Chondrocyte (in vitro differentiated cells): ENCODE results near the gene PI4KA. TPM values are rescaled to one million over a fixed set of nuclear protein-coding genes. Genes with fewer than 3 reads are reported as not detected.
"Not testable (repeated sequence)": the region's sequence is repeated elsewhere in the genome, so short reads cannot be mapped to it uniquely, and the experiment has no call there.

Source experiments
- DNase-seq: peaks from one replicate; pipeline ENCODE4 v3.0.0; 2021; ENCODE audit warnings: mixed read lengths, low spot score
- H3K27ac Mint-ChIP-seq: one replicate; pipeline ENCODE4 v1.8.0; 2021; ENCODE audit warnings: mild to moderate bottlenecking, moderate library complexity, mixed read lengths; ENCODE audit not compliant: unreplicated experiment
- H3K27me3 Mint-ChIP-seq: 2 replicates; pipeline ENCODE4 v1.8.0; 2021; ENCODE audit warnings: low read depth, mixed read lengths
- H3K36me3 Mint-ChIP-seq: 2 replicates; pipeline ENCODE4 v1.8.0; 2021; ENCODE audit warnings: low read depth, mixed read lengths
- H3K4me1 Mint-ChIP-seq: 2 replicates; pipeline ENCODE4 v1.8.0; 2021; ENCODE audit warnings: low read depth, mild to moderate bottlenecking, mixed read lengths
- H3K4me3 Mint-ChIP-seq: one replicate; pipeline ENCODE4 v1.8.0; 2021; ENCODE audit warnings: mild to moderate bottlenecking, moderate library complexity, mixed read lengths; ENCODE audit not compliant: unreplicated experiment
- H3K9me3 Mint-ChIP-seq: 2 replicates; pipeline ENCODE4 v1.8.0; 2021; ENCODE audit warnings: low read depth, mixed read lengths
- CTCF ChIP-seq: fragments of 200-600 bp; sonication (generic); IDR thresholded peaks from 2 replicates; pipeline ENCODE4 v1.5.0; 2021; ENCODE audit warnings: antibody characterized with exemption, mild to moderate bottlenecking, moderate library complexity
- total RNA-seq: library from RNA; stranded (reverse); gene quantifications from 3 replicates; pipeline ENCODE4 v1.2.1, GENCODE V29; 2021

PI4KA gene
- total RNA-seq, 1 donor from 2014 or later: 68.3 TPM

- H3K4me1 Mint-ChIP-seq, H3K36me3 Mint-ChIP-seq, H3K9me3 Mint-ChIP-seq, DNase-seq, H3K27ac Mint-ChIP-seq, H3K27me3 Mint-ChIP-seq: not testable (repeated sequence)
- H3K4me3 Mint-ChIP-seq: peak overlapping the region; percentile 92
- TF ChIP-seq CTCF: peak; percentile 32
These were observed 155.2 kb downstream of the PI4KA start for GRCh38 chr22:20703414-20703806.

- H3K4me1 Mint-ChIP-seq, H3K27me3 Mint-ChIP-seq, H3K9me3 Mint-ChIP-seq, H3K36me3 Mint-ChIP-seq, DNase-seq: not testable (repeated sequence)
- Mint-ChIP-seq H3K4me3 (peak overlapping the region; percentile 92), H3K27ac (peak overlapping the region; percentile 96)
These were observed 155.8 kb downstream of the PI4KA start for GRCh38 chr22:20702546-20703413.

- Mint-ChIP-seq H3K27ac (peak overlapping the region; percentile 36), H3K4me3 (peak overlapping the region; percentile 92)
- H3K9me3 Mint-ChIP-seq, H3K27me3 Mint-ChIP-seq, H3K36me3 Mint-ChIP-seq, H3K4me1 Mint-ChIP-seq, DNase-seq: not testable (repeated sequence)
These were observed 156.5 kb downstream of the PI4KA start for GRCh38 chr22:20702175-20702545.

- H3K27me3 Mint-ChIP-seq, H3K27ac Mint-ChIP-seq, DNase-seq, H3K36me3 Mint-ChIP-seq, H3K9me3 Mint-ChIP-seq: not testable (repeated sequence)
- Mint-ChIP-seq H3K4me3 (peak overlapping the region; percentile 92), H3K4me1 (peaks cover 11% of the 10 kb centered on the region)
These were observed 156.9 kb downstream of the PI4KA start for GRCh38 chr22:20701680-20702136.

- H3K27ac Mint-ChIP-seq, H3K9me3 Mint-ChIP-seq, H3K4me3 Mint-ChIP-seq, H3K27me3 Mint-ChIP-seq, DNase-seq, H3K36me3 Mint-ChIP-seq: not testable (repeated sequence)
- H3K4me1 Mint-ChIP-seq: peaks cover 11% of the 10 kb centered on the region
These were observed 158.3 kb downstream of the PI4KA start for GRCh38 chr22:20700347-20700746.

GRCh38 chr22:20699856-20700255 lies 158.8 kb downstream of the PI4KA start:
- not testable (repeated sequence) for H3K36me3 Mint-ChIP-seq, DNase-seq, H3K27me3 Mint-ChIP-seq, H3K9me3 Mint-ChIP-seq, H3K4me3 Mint-ChIP-seq, H3K27ac Mint-ChIP-seq
- H3K4me1 Mint-ChIP-seq: peaks cover 11% of the 10 kb centered on the region

GRCh38 chr22:20697481-20698113 lies 161.0 kb downstream of the PI4KA start:
- not testable (repeated sequence) for H3K36me3 Mint-ChIP-seq, H3K27me3 Mint-ChIP-seq, H3K4me1 Mint-ChIP-seq, DNase-seq, H3K9me3 Mint-ChIP-seq
- TF ChIP-seq CTCF: peak; percentile 87
- Mint-ChIP-seq H3K4me3 (peak overlapping the region; percentile 16), H3K27ac (peak overlapping the region; percentile 75)

GRCh38 chr22:20696056-20696455 lies 162.6 kb downstream of the PI4KA start:
- not testable (repeated sequence) for H3K27ac Mint-ChIP-seq, H3K36me3 Mint-ChIP-seq, H3K4me1 Mint-ChIP-seq, H3K9me3 Mint-ChIP-seq, H3K27me3 Mint-ChIP-seq, DNase-seq, H3K4me3 Mint-ChIP-seq

GRCh38 chr22:20695205-20695604 lies 163.4 kb downstream of the PI4KA start:
- not testable (repeated sequence) for H3K4me1 Mint-ChIP-seq

GRCh38 chr22:20694256-20694655 lies 164.4 kb downstream of the PI4KA start:
- H3K4me3 Mint-ChIP-seq, H3K36me3 Mint-ChIP-seq, H3K27me3 Mint-ChIP-seq, H3K27ac Mint-ChIP-seq, H3K9me3 Mint-ChIP-seq, DNase-seq, H3K4me1 Mint-ChIP-seq: not testable (repeated sequence)

More at GRCh38 chr22:20695205-20695604, 163.4 kb downstream of the PI4KA start:
- H3K9me3 Mint-ChIP-seq, H3K27me3 Mint-ChIP-seq, H3K27ac Mint-ChIP-seq, H3K4me3 Mint-ChIP-seq, DNase-seq, H3K36me3 Mint-ChIP-seq: not testable (repeated sequence)

- not testable (repeated sequence) for H3K27me3 Mint-ChIP-seq, H3K9me3 Mint-ChIP-seq, H3K4me3 Mint-ChIP-seq, H3K36me3 Mint-ChIP-seq, H3K4me1 Mint-ChIP-seq, DNase-seq, H3K27ac Mint-ChIP-seq
These were observed 165.7 kb downstream of the PI4KA start for GRCh38 chr22:20692926-20693325.
